NOMO-1 (cell line): ENCODE results near the gene SIGLEC8.
"Not testable (repeated sequence)": the region's sequence is repeated elsewhere in the genome, so short reads cannot be mapped to it uniquely, and the experiment has no call there.

Experiments
- DNase-seq, 2 experiments: peaks; one replicate each; lab custom pipeline; 2025; ENCODE audit not compliant: unreplicated experiment in 2 of 2; lab: John Stamatoyannopoulos, UW

SIGLEC8 gene

GRCh38 chr19:51473009-51473707, 14.9 kb upstream of the SIGLEC8 start:
- peak; percentile 61 to 76 for DNase-seq

GRCh38 chr19:51472607-51473006, 14.4 kb upstream of the SIGLEC8 start:
- DNase-seq = no peak

GRCh38 chr19:51471527-51471926, 13.3 kb upstream of the SIGLEC8 start:
- DNase-seq = no peak

GRCh38 chr19:51470966-51471365, 12.7 kb upstream of the SIGLEC8 start:
- DNase-seq = peak in 1 of 2 experiments; percentile 35

- no peak for DNase-seq
These were observed 11.4 kb upstream of the SIGLEC8 start for GRCh38 chr19:51469629-51470028.

GRCh38 chr19:51469162-51469561, 10.9 kb upstream of the SIGLEC8 start:
- no peak for DNase-seq

GRCh38 chr19:51468545-51468920, 10.3 kb upstream of the SIGLEC8 start:
- no peak for DNase-seq

GRCh38 chr19:51467864-51468544, 9.8 kb upstream of the SIGLEC8 start:
- DNase-seq = peak in 1 of 2 experiments; percentile 38

GRCh38 chr19:51466723-51467122, 8.5 kb upstream of the SIGLEC8 start:
- DNase-seq = no peak

- not testable (repeated sequence) for DNase-seq
These were observed 5.8 kb upstream of the SIGLEC8 start for GRCh38 chr19:51463976-51464581.

GRCh38 chr19:51462681-51463080, 4.4 kb upstream of the SIGLEC8 start:
- no peak for DNase-seq

- no peak for DNase-seq
These were observed 4.0 kb upstream of the SIGLEC8 start for GRCh38 chr19:51462276-51462675.

GRCh38 chr19:51461723-51462161, 3.5 kb upstream of the SIGLEC8 start:
- peak; percentile 39 to 52 for DNase-seq

GRCh38 chr19:51460164-51460992, 2.1 kb upstream of the SIGLEC8 start:
- peak; percentile 72 to 73 for DNase-seq

- DNase-seq = no peak
These were observed 748 bp upstream of the SIGLEC8 start for GRCh38 chr19:51458899-51459505.

GRCh38 chr19:51457351-51458013, 772 bp downstream of the SIGLEC8 start:
- no peak for DNase-seq

GRCh38 chr19:51456541-51457290, 1.5 kb downstream of the SIGLEC8 start:
- DNase-seq = peak in 1 of 2 experiments; percentile 21

- no peak for DNase-seq
These were observed 7.4 kb downstream of the SIGLEC8 start for GRCh38 chr19:51450730-51451307.

GRCh38 chr19:51448411-51449016, 9.7 kb downstream of the SIGLEC8 start:
- no peak for DNase-seq
